GM19328 (cell line): Measurements from ENCODE around the gene CENPQ.
"Not testable (repeated sequence)": the region's sequence is repeated elsewhere in the genome, so short reads cannot be mapped to it uniquely, and the experiment has no call there.

Source experiments
- ATAC-seq: cut with Tn5 transposase; IDR thresholded peaks from one replicate; pipeline ENCODE4 v1.9.1; 2021; ENCODE audit warnings: mild to moderate bottlenecking, moderate library complexity; ENCODE audit not compliant: unreplicated experiment

The CENPQ gene

GRCh38 chr6:49462927-49463611 is at the start of gene CENPQ, which contains the start of gene MMUT:
Gene CENPQ (plus strand): TSS chr6:49463370. CDS start chr6:49470177, 6,807 bp downstream.
Gene MMUT (minus strand): TSS chr6:49463253. CDS start chr6:49459466, 3,787 bp downstream.
- ATAC-seq, result peak; percentile 99

GRCh38 chr6:49415358-49415757 is 47.8 kb upstream of the CENPQ start:
- no peak for ATAC-seq

GRCh38 chr6:49416195-49416594 is 47.0 kb upstream of the CENPQ start:
- no peak for ATAC-seq

GRCh38 chr6:49423817-49424216 is 39.4 kb upstream of the CENPQ start:
- no peak for ATAC-seq

GRCh38 chr6:49430187-49430586 is 33.0 kb upstream of the CENPQ start:
- ATAC-seq, result no peak

GRCh38 chr6:49430866-49431265 is 32.3 kb upstream of the CENPQ start:
- ATAC-seq, result no peak

GRCh38 chr6:49453221-49453620 is 9.9 kb upstream of the CENPQ start:
- ATAC-seq, result no peak

GRCh38 chr6:49454787-49455709 is 8.1 kb upstream of the CENPQ start:
- peak; percentile 84 for ATAC-seq

GRCh38 chr6:49457771-49458170 is 5.4 kb upstream of the CENPQ start:
- ATAC-seq, result no peak

GRCh38 chr6:49462071-49462470 is 1.1 kb upstream of the CENPQ start:
- no peak for ATAC-seq

- ATAC-seq, result peak; percentile 6
Measured at GRCh38 chr6:49462599-49462926, 607 bp upstream of the CENPQ start.

GRCh38 chr6:49463612-49463967 is 420 bp downstream of the CENPQ start:
- no peak for ATAC-seq

GRCh38 chr6:49464691-49465090 is 1.5 kb downstream of the CENPQ start:
- no peak for ATAC-seq

- no peak for ATAC-seq
Measured at GRCh38 chr6:49468042-49468441, 4.9 kb downstream of the CENPQ start.

GRCh38 chr6:49476564-49476963 is 13.4 kb downstream of the CENPQ start:
- ATAC-seq, result not testable (repeated sequence)

- ATAC-seq, result no peak
Measured at GRCh38 chr6:49479308-49479970, 16.3 kb downstream of the CENPQ start.

GRCh38 chr6:49481846-49482245 is 18.7 kb downstream of the CENPQ start:
- not testable (repeated sequence) for ATAC-seq

GRCh38 chr6:49483380-49483779 is 20.2 kb downstream of the CENPQ start:
- ATAC-seq, result not testable (repeated sequence)

GRCh38 chr6:49490633-49491032 is 27.5 kb downstream of the CENPQ start:
- no peak for ATAC-seq

- no peak for ATAC-seq
Measured at GRCh38 chr6:49497304-49497703, 34.1 kb downstream of the CENPQ start.

- ATAC-seq, result no peak
Measured at GRCh38 chr6:49499126-49499525, 36.0 kb downstream of the CENPQ start.

GRCh38 chr6:49499623-49500022 is 36.5 kb downstream of the CENPQ start, which contains the start of gene GLYATL3:
Gene GLYATL3 (plus strand): TSS chr6:49499923. CDS start chr6:49511991, 12,068 bp downstream.
- ATAC-seq, result no peak
